GM06990 (cell line): ENCODE results near the gene COQ3.

Experiments
- DNase-seq: peaks from one replicate; pipeline ENCODE4 v3.0.0-alpha.2; 2011; ENCODE audit not compliant: insufficient read length; ENCODE audit errors: extremely low read depth
- H3K27me3 ChIP-seq: replicated peaks from 2 replicates; pipeline ENCODE4 v1.6.0; 2011; ENCODE audit warnings: low read length; ENCODE audit not compliant: control insufficient read depth, insufficient read depth
- H3K36me3 ChIP-seq: 2 replicates; pipeline ENCODE4 v1.5.1; 2011; ENCODE audit warnings: low read length; ENCODE audit not compliant: control insufficient read depth, insufficient read depth
- H3K4me3 ChIP-seq: replicated peaks from 2 replicates; pipeline ENCODE4 v1.5.1; 2011; ENCODE audit warnings: low read depth, mild to moderate bottlenecking, control low read depth, low read length
- TF ChIP-seq, protein P1 (sequence below): IDR thresholded peaks from 2 replicates; pipeline ENCODE4 v1.5.1; 2011; ENCODE audit warnings: low read length, control low read depth, mild to moderate bottlenecking, inconsistent platforms; ENCODE audit not compliant: insufficient read depth, poor library complexity, severe bottlenecking

Gene COQ3

DNA sequence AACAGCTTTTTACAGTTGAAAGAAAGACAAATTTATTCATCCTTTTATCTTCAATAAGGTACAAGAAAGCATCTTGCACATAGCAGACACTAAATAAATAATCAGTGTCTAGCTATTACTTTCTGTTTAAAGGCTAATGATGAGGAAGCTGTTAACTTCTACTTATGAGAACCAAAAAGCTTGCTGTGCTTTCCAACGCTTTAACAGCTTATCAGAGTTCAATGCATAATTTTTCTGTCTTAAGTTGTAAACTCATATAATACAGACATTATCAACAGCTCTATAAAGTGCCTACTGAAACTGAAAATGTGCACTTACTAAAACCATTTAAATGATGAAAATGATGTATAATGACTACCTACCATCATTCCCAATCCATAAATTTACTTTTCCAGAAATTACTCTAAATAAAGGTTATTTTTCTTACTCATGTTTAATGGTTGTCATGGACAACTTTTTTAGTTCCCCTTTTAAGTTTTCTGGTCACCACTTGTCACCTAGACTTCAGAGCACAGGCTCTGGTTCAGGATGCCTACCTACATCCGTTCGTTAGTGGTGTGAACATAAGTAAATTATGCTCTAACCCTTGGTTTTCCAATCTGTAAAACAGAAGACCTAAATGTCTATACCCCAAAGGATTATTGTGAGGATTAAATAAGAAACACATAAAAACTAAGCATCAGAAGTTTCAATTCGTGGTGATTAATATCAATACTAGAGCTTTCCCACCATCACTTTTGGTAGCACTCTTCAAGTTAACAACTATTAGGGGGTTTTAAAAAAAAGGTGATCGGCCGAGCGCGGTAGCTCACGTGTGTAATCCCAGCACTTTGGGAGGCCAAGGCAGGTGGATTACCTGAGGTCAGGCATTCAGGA is 23.1 kb upstream of the COQ3 start:
- no peaks in the 10 kb centered on the region; the same call in 1 of the 2 replicates for H3K36me3 ChIP-seq
- peak; percentile 43 for DNase-seq
- TF ChIP-seq, protein P1, sequence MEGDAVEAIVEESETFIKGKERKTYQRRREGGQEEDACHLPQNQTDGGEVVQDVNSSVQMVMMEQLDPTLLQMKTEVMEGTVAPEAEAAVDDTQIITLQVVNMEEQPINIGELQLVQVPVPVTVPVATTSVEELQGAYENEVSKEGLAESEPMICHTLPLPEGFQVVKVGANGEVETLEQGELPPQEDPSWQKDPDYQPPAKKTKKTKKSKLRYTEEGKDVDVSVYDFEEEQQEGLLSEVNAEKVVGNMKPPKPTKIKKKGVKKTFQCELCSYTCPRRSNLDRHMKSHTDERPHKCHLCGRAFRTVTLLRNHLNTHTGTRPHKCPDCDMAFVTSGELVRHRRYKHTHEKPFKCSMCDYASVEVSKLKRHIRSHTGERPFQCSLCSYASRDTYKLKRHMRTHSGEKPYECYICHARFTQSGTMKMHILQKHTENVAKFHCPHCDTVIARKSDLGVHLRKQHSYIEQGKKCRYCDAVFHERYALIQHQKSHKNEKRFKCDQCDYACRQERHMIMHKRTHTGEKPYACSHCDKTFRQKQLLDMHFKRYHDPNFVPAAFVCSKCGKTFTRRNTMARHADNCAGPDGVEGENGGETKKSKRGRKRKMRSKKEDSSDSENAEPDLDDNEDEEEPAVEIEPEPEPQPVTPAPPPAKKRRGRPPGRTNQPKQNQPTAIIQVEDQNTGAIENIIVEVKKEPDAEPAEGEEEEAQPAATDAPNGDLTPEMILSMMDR, result no peak
- no peaks in the 10 kb centered on the region for H3K27me3 ChIP-seq
- H3K4me3 ChIP-seq, result no peak overlapping the region; the same call in 1 of the 2 replicates

DNA sequence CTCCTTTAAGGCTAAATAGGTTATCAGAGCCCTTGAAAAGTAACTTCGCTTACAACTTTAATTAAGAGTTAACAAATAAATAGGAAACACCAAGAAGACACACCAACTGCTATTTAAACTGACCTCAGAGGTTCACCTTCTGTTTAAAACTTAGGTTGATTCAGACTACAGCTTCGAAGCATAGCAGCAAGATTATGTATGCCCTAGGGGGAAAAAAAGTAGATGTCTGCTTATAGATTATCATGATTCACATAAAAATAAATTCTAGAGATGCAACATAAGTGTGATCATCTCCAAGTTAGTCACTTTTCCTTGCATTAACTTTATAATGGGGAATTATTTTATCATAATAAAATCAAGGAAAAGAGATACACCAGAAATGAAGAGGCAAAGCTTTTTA is 22.2 kb upstream of the COQ3 start:
- Histone ChIP-seq H3K27me3 (no peaks in the 10 kb centered on the region), H3K4me3 (no peak overlapping the region), H3K36me3 (no peaks in the 10 kb centered on the region; the same call in 1 of the 2 replicates)
- TF ChIP-seq, protein P1, result no peak
- no peak for DNase-seq

DNA sequence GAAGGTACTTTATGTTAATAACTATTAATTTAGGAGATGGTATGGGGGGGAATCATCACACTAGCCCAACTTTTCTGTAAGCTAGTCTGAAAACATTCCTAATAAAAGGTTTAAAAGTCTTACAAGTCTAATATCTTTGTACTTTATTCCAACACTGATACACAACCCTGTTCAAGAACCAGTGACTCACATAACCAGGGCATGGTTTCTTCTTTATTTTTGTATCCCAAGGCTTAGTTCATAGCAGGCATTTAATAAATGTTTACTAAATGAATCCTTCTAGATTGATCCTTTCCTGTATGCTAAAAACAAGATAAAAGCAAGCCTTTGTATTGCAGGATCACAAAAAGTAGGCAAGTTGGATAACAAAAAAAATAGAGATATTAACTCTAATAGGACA is 21.5 kb upstream of the COQ3 start:
- DNase-seq, result no peak
- Histone ChIP-seq H3K4me3 (no peak overlapping the region), H3K27me3 (no peaks in the 10 kb centered on the region), H3K36me3 (no peaks in the 10 kb centered on the region; the same call in 1 of the 2 replicates)
- TF ChIP-seq, protein P1, result no peak

GRCh38 chr6:99412065-99412464 is 18.1 kb upstream of the COQ3 start:
- no peak for DNase-seq
- no peaks in the 10 kb centered on the region; the same call in 1 of the 2 replicates for H3K36me3 ChIP-seq
- TF ChIP-seq, protein P1, result no peak

GRCh38 chr6:99409672-99410071 is 15.7 kb upstream of the COQ3 start:
- DNase-seq, result no peak
- H3K4me3 ChIP-seq, result no peak overlapping the region
- TF ChIP-seq, protein P1, result no peak
- no peaks in the 10 kb centered on the region for H3K27me3 ChIP-seq
- peaks cover 3% of the 10 kb centered on the region for H3K36me3 ChIP-seq

More at GRCh38 chr6:99412065-99412464, 18.1 kb upstream of the COQ3 start:
- no peaks in the 10 kb centered on the region for H3K27me3 ChIP-seq
- no peak overlapping the region for H3K4me3 ChIP-seq
